Gastroesophageal sphincter (tissue), 4 donors: ENCODE results near the gene NPL. TPM values are rescaled to one million over a fixed set of nuclear protein-coding genes. Genes with fewer than 3 reads are reported as not detected.

Experiments used
- ATAC-seq: fragments of 150-250 bp; one replicate; pipeline ENCODE4 v1.9.1; 2016; ENCODE audit warnings: mild to moderate bottlenecking, moderate library complexity
- H3K27ac ChIP-seq, 4 donors: fragments of 200-600 bp; sonication (generic) in 3 of 4; 1 replicate in 3 of 4; 2 replicates in 1 of 4; pipeline ENCODE4 v1.5.1; 2016 to 2019
- H3K27me3 ChIP-seq: fragments of 200-600 bp; sonication (generic); one replicate; pipeline ENCODE4 v1.5.1; 2019
- H3K36me3 ChIP-seq, 2 donors: fragments of 200-600 bp; sonication (generic); one replicate each; pipeline ENCODE4 v1.5.1; 2019; ENCODE audit warnings: control low read depth in 1 of 2
- H3K4me1 ChIP-seq, 3 donors: fragments of 200-600 bp; sonication (generic); 1 replicate in 2 of 3; 2 replicates in 1 of 3; pipeline ENCODE4 v1.5.1; 2016 to 2019; ENCODE audit warnings: control low read depth in 2 of 3
- H3K4me3 ChIP-seq, 2 donors: fragments of 200-600 bp; sonication (generic); one replicate each; pipeline ENCODE4 v1.5.1; 2019; ENCODE audit warnings: mild to moderate bottlenecking in 1 of 2, moderate library complexity in 1 of 2
- H3K9me3 ChIP-seq, 3 donors: fragments of 200-600 bp; sonication (generic); one replicate each; pipeline ENCODE4 v1.5.1; 2017 to 2019; ENCODE audit warnings: control low read depth in 2 of 3
- CTCF ChIP-seq, 4 experiments: fragments of 200-600 bp in 2 of 4; fragments of 450-650 bp in 2 of 4; sonication (generic) in 1 of 4; IDR thresholded peaks; one replicate each; pipeline ENCODE4 v1.5.1; 2017 to 2019; ENCODE audit warnings: antibody characterized with exemption in 4 of 4, mild to moderate bottlenecking in 2 of 4, moderate library complexity in 2 of 4
- EP300 ChIP-seq: sonication (generic); formaldehyde crosslinking; IDR thresholded peaks from one replicate; pipeline ENCODE4 v1.6.1; 2017; ENCODE audit warnings: antibody characterized with exemption, mild to moderate bottlenecking
- POLR2A ChIP-seq, 2 donors: fragments of 450-650 bp; IDR thresholded peaks; one replicate each; pipeline ENCODE4 v1.6.1; 2017; ENCODE audit warnings: antibody characterized with exemption in 2 of 2, mild to moderate bottlenecking in 2 of 2, moderate library complexity in 1 of 2
- POLR2AphosphoS5 ChIP-seq: sonication (generic); formaldehyde crosslinking; IDR thresholded peaks from one replicate; pipeline ENCODE4 v1.6.1; 2017; ENCODE audit warnings: antibody characterized with exemption
- WGBS, 2 donors: methylation state at CpG; one replicate each; pipeline ENCODE4 v1.1.5; 2018; ENCODE audit warnings: low coverage in 1 of 2; 5-methylcytosine and 5-hydroxymethylcytosine counted together
- total RNA-seq, 4 donors: library from RNA; depleted of rRNA; stranded (reverse); fragments of >200 nt; gene quantifications; one replicate each; pipeline ENCODE4 v1.1.0, GENCODE V29; 2016

Gene NPL
- total RNA-seq, 4 donors from 2014 or later = 6.8 to 10.2 (median 7.9) TPM

GRCh38 chr1:182857212-182857611, 67.6 kb downstream of the NPL start:
- Histone ChIP-seq H3K4me1 (peaks cover 0 to 23% (median 4%) of the 10 kb centered on the region in 3 donors), H3K9me3 (no peaks in the 10 kb centered on the region), H3K27me3 (no peaks in the 10 kb centered on the region), H3K27ac (peak overlapping the region in 1 of 4 donors; percentile 12), H3K4me3 (no peak overlapping the region), H3K36me3 (peaks cover 36 to 100% of the 10 kb centered on the region in 2 donors)
- TF ChIP-seq CTCF (IDR thresholded peaks at IDR 0.05) (no peak), POLR2AphosphoS5 (no peak), EP300 (no peak), POLR2A (IDR thresholded peaks at IDR 0.05) (no peak)
- 73 to 82% methylated on average over 3 of the region's 3 CpGs for WGBS, 2 donors
- no peak for ATAC-seq

DNA sequence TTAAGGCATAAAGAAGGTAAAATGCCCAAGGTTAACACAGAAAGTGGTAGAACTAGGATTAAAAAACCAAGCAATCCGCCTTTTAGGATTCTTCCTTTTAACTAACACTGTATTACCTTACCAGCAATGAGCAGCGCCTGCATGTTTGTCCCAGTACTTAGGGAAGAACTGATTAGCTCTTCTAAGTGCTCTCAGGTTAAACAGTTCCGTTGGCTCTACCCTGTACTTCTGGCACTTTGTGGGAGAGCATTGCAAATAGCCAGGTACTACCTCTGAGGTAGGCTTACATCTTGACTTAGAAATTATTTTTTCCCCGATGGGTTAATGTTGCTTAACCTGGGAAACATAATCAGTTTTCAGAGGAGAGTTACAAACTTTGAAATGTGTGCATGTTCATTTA, 71.1 kb downstream of the NPL start:
- Histone ChIP-seq H3K9me3 (no peaks in the 10 kb centered on the region), H3K36me3 (peaks cover 24 to 100% of the 10 kb centered on the region in 2 donors), H3K27me3 (no peaks in the 10 kb centered on the region), H3K4me3 (no peak overlapping the region), H3K4me1 (peaks cover 0 to 15% (median under 1%) of the 10 kb centered on the region in 3 donors), H3K27ac (no peak overlapping the region)
- TF ChIP-seq CTCF (IDR thresholded peaks at IDR 0.05) (no peak), POLR2AphosphoS5 (no peak), EP300 (no peak)
- 90% methylated on average over 4 of the region's 4 CpGs for WGBS, 2 donors
- ATAC-seq = no peak

GRCh38 chr1:182861994-182862393, 72.4 kb downstream of the NPL start:
- Histone ChIP-seq H3K36me3 (peaks cover 24 to 100% of the 10 kb centered on the region in 2 donors), H3K4me3 (no peak overlapping the region), H3K4me1 (peaks cover 0 to 2% (median 0%) of the 10 kb centered on the region in 3 donors), H3K27ac (no peak overlapping the region), H3K27me3 (no peaks in the 10 kb centered on the region), H3K9me3 (no peaks in the 10 kb centered on the region)
- TF ChIP-seq CTCF (IDR thresholded peaks at IDR 0.05) = no peak
- no peak for TF ChIP-seq POLR2AphosphoS5
- no peak for TF ChIP-seq EP300
- TF ChIP-seq POLR2A (IDR thresholded peaks at IDR 0.05) = no peak
- no peak for ATAC-seq
- 85 to 88% methylated on average over 2 of the region's 2 CpGs for WGBS, 2 donors

- no peak for TF ChIP-seq POLR2A (IDR thresholded peaks at IDR 0.05)
- no peak for TF ChIP-seq EP300
- no peak for TF ChIP-seq CTCF (IDR thresholded peaks at IDR 0.05)
- TF ChIP-seq POLR2AphosphoS5 = no peak
- WGBS, 2 donors = 78 to 79% methylated on average over 1 of the region's 1 CpG
- H3K9me3 ChIP-seq = no peaks in the 10 kb centered on the region
- no peak for ATAC-seq
- H3K27me3 ChIP-seq = no peaks in the 10 kb centered on the region
- H3K27ac ChIP-seq = no peak overlapping the region
- H3K36me3 ChIP-seq = peaks cover 28 to 100% of the 10 kb centered on the region in 2 donors
- no peaks in the 10 kb centered on the region for H3K4me1 ChIP-seq
- H3K4me3 ChIP-seq = no peak overlapping the region
Observed at GRCh38 chr1:182862827-182863226, 73.3 kb downstream of the NPL start.

GRCh38 chr1:182863940-182864339, 74.4 kb downstream of the NPL start:
- Histone ChIP-seq H3K9me3 (no peaks in the 10 kb centered on the region), H3K4me1 (no peaks in the 10 kb centered on the region), H3K36me3 (peaks cover 19 to 100% of the 10 kb centered on the region in 2 donors), H3K4me3 (no peak overlapping the region), H3K27me3 (no peaks in the 10 kb centered on the region), H3K27ac (no peak overlapping the region)
- ATAC-seq = no peak
- WGBS, 2 donors = 95 to 100% methylated on average over 1 to 3 of the region's 5 CpGs
- no peak for TF ChIP-seq POLR2AphosphoS5
- TF ChIP-seq EP300 = no peak
- TF ChIP-seq POLR2A (IDR thresholded peaks at IDR 0.05) = no peak
- no peak for TF ChIP-seq CTCF (IDR thresholded peaks at IDR 0.05)
